ENCODE results near the gene NOL4L. TPM values are rescaled to one million over a fixed set of nuclear protein-coding genes. Genes with fewer than 3 reads are reported as not detected.

NOL4L gene
- total and polyA plus RNA-seq, 11 donors, result 2.6 to 15.0 (median 6.7) TPM

DNA sequence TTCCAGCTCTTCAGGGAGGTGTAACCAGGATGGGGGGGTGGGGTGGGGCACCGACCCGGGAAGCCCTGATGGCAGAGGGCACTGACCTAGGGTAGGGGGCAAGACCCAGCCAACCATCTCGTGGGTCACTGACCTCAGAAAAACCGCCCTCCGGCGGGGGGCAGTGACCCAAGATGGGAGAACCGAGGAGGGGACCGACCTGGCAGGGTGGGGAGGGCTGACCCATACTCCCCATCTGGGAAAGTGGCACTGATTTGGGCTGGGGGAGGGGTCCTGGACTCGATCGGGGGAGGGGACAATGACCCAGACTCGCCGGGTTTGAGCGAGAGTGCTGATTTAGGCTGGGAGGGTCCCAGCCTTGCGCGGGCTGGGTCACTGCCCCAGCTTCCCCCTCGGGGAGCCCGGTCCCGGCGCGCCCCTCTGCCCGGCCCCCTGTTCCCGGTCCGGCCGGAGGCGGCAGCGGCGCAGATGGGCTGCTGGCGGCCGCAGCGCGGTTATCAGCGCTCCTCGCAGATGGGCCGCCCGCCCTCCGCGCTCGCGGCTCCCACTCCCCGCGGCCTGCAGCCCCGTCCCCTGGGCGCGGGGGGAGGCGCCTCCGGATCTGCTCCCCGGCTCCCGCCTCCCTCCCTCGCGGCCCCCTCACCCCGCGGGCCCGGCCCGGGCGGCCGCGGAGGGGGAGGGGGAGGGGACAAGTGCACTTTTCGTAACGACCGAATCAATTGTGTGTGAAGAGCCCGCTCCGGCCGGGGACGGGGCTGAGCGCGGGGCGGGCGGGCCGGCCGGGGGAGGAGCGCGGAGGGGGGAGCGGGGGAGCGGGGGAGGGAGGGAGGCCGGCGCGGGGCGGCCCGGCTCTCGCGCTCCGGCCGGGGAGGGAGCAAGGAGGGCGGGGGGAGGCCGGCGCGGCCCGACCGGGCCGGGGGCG is 2.2 kb downstream of the NOL4L start:
- H3K27me3 ChIP-seq, result peaks cover 0 to 14% (median 4%) of the 10 kb centered on the region in 9 donors
- 5 to 23% (median 11%) methylated on average over 16 to 81 of the region's 91 CpGs for WGBS, 4 donors
- DNase-seq (peak in 3 of 5 donors; percentile 30 to 53 (median 41)), ATAC-seq (peak in 2 of 4 donors; percentile 53 to 61)
- peak overlapping the region; percentile 37 to 80 (median 64) for H3K4me3 ChIP-seq
- H3K9me3 ChIP-seq, result no peaks in the 10 kb centered on the region
- peak overlapping the region in 7 of 12 donors; percentile 20 to 80 (median 49) for H3K27ac ChIP-seq
- H3K36me3 ChIP-seq, result no peaks in the 10 kb centered on the region
- intact Hi-C loops (cut with DNase I), result loop anchor here in 5 of 10 donors (5.0 to 10.0 kb wide), 5 partner anchors 41 to 61 kb away; no protein-coding TSS in a partner anchor
- no peak for TF ChIP-seq POLR2A (IDR thresholded peaks at IDR 0.05)
- TF ChIP-seq, protein P1, sequence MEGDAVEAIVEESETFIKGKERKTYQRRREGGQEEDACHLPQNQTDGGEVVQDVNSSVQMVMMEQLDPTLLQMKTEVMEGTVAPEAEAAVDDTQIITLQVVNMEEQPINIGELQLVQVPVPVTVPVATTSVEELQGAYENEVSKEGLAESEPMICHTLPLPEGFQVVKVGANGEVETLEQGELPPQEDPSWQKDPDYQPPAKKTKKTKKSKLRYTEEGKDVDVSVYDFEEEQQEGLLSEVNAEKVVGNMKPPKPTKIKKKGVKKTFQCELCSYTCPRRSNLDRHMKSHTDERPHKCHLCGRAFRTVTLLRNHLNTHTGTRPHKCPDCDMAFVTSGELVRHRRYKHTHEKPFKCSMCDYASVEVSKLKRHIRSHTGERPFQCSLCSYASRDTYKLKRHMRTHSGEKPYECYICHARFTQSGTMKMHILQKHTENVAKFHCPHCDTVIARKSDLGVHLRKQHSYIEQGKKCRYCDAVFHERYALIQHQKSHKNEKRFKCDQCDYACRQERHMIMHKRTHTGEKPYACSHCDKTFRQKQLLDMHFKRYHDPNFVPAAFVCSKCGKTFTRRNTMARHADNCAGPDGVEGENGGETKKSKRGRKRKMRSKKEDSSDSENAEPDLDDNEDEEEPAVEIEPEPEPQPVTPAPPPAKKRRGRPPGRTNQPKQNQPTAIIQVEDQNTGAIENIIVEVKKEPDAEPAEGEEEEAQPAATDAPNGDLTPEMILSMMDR (IDR thresholded peaks at IDR 0.05), result no peak
- peaks cover 0 to 36% (median 4%) of the 10 kb centered on the region in 12 donors for H3K4me1 ChIP-seq

DNA sequence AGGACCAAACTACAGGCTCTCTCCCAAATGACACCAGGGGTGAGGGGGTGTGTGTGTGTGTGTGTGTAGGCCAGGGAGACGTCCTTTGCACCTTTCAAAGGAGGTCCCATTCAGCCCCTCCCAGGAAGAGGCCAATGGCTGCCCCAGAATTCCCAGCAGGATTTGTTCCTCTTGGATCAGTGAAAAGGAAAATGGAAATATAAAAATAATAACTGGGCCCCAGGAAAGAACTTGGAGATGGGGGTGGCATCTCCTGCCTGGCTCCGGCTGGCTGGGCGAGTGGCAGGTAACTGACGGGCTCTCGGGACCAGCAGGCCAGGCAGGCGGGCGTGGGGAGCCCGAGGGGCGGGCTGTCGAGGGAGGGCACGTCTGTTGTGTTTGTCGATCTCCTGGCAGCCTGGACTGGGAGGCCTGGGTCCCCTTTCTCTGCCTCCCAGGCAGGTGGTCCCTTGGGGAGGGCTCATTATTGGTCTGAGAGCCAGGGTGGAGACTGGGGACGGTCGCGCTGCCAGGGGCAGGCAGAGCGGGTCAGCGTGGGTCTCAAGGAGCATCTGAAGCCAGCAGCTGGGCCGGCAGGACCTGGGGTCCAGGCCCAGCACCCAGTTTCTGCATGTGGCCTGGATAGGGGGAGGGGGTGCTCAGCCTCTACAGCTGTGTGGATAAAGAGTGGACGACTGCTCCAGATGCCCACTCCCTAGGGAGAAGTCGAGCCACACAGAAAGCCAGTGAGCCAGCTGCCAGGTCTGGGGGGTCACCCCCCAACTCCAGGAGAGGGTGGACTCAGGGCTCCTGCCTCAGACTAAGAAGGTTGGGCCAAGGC is 3.1 kb downstream of the NOL4L start:
- Histone ChIP-seq H3K4me3 (peak overlapping the region in 1 of 12 donors; percentile 78), H3K36me3 (no peaks in the 10 kb centered on the region), H3K4me1 (peaks cover 0 to 36% (median 4%) of the 10 kb centered on the region in 12 donors), H3K9me3 (no peaks in the 10 kb centered on the region), H3K27me3 (peaks cover 0 to 13% (median 3%) of the 10 kb centered on the region in 9 donors), H3K27ac (peak overlapping the region in 3 of 12 donors; percentile 24 to 71 (median 49))
- TF ChIP-seq POLR2A (IDR thresholded peaks at IDR 0.05), result no peak
- TF ChIP-seq, protein P1 (IDR thresholded peaks at IDR 0.05), result no peak
- 83 to 86% (median 84%) methylated on average over 15 to 20 of the region's 20 CpGs for WGBS, 4 donors
- intact Hi-C loops (cut with DNase I), result loop anchor here in 5 of 10 donors (5.0 to 10.0 kb wide), 5 partner anchors 40 to 60 kb away; no protein-coding TSS in a partner anchor
- ATAC-seq (no peak), DNase-seq (no peak)

DNA sequence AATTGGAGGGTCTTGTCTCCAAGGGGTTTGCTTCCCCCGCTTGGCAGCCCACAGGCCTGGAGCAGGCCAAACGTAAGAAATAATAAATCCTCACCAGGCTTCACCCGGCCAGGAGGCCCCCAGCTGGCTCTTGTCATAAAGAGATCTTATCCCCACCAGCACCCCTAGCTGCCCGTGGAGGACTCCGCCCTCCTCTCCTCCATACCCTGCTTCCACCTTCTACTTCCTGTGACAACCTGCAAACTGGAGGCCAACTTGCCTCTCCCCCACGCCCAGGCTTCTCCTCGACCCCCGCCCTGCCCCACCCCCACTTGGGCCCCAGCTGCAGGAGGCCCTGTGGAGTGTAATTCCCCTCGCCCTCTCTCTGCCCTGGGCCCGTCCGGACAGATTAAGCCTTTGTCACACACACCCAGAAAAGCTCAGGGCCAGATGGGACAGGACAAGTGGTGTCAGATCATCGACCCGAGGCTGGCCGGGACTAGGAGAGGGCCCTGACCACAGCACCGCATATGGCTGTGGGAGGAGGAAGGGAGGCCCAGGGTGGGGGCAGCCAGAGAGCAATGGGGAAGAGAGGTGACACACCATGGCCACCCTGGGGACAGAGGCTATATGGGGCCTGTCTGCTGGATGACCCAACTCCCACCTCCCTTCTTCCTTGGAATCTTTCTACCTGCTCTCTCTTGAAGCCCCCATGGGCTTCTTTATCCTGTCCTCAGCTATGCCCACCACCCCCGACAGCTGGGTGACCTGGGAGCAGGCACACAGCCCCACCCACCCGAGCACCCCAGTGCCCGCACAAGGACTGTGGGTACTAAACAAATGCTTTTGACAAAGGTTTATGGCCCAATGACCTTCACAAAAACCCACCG is 3.9 kb downstream of the NOL4L start:
- ATAC-seq (peak in 2 of 4 donors; percentile 17 to 43), DNase-seq (no peak)
- H3K27ac ChIP-seq, result peak overlapping the region in 1 of 12 donors; percentile 24
- intact Hi-C loops (cut with DNase I), result loop anchor here in 5 of 10 donors (5.0 to 10.0 kb wide), 5 partner anchors 39 to 59 kb away; no protein-coding TSS in a partner anchor
- peaks cover 0 to 36% (median 4%) of the 10 kb centered on the region in 12 donors for H3K4me1 ChIP-seq
- WGBS, 4 donors, result 54 to 70% (median 63%) methylated on average over 13 to 19 of the region's 19 CpGs
- H3K4me3 ChIP-seq, result no peak overlapping the region
- no peaks in the 10 kb centered on the region for H3K36me3 ChIP-seq
- peaks cover 0 to 11% (median 3%) of the 10 kb centered on the region in 9 donors for H3K27me3 ChIP-seq
- no peaks in the 10 kb centered on the region for H3K9me3 ChIP-seq
- TF ChIP-seq, protein P1 (IDR thresholded peaks at IDR 0.05), result no peak
- no peak for TF ChIP-seq POLR2A (IDR thresholded peaks at IDR 0.05)
